K562 (cell line): ENCODE data around the gene GRIP1. TPM values are rescaled to one million over a fixed set of nuclear protein-coding genes. Genes with fewer than 3 reads are reported as not detected.

Source experiments
- CBFA2T2 ChIP-seq: fragments of 450-650 bp; conservative IDR thresholded peaks from 2 replicates; pipeline ENCODE4 v1.6.1; 2017; ENCODE audit warnings: mild to moderate bottlenecking
- CBX8 ChIP-seq: fragments of 200-600 bp; sonication (generic); IDR thresholded peaks from 2 replicates; pipeline ENCODE4 v1.6.1; 2012; ENCODE audit warnings: borderline replicate concordance, mixed run types, low read depth, mild to moderate bottlenecking, moderate library complexity, mixed read lengths, low read length, control low read depth, inconsistent platforms; ENCODE audit not compliant: poor library complexity, severe bottlenecking; ENCODE audit errors: extremely low read depth
- GABPA ChIP-seq: fragments of 200-800 bp; sonication (Bioruptor generic); conservative IDR thresholded peaks from 2 replicates; pipeline ENCODE4 v1.6.1; 2016; ENCODE audit warnings: low read depth, missing genetic modification characterization, missing compliant biosample characterization
- MXI1 ChIP-seq: IDR thresholded peaks from 2 replicates; pipeline ENCODE4 v1.6.1; 2011; ENCODE audit warnings: low read depth, mild to moderate bottlenecking, improper control_type of control experiment, low read length
- SIN3A ChIP-seq, 2 experiments: fragments of 150-350 bp in 1 of 2; IDR thresholded peaks; 2 replicates each; pipeline ENCODE4 v1.6.1; 2011 to 2016; ENCODE audit warnings: borderline replicate concordance in 2 of 2, low read depth in 2 of 2, low read length in 2 of 2, mild to moderate bottlenecking in 2 of 2, moderate library complexity in 2 of 2; ENCODE audit not compliant: control insufficient read depth in 1 of 2
- ZNF224 ChIP-seq: sonication (generic); formaldehyde crosslinking; IDR thresholded peaks from 2 replicates; pipeline ENCODE4 v1.8.0; 2022; ENCODE audit warnings: mild to moderate bottlenecking, missing genetic modification reagents
- ZNF717 ChIP-seq: fragments of 250-450 bp; sonication (Bioruptor Pico); IDR thresholded peaks from 2 replicates; pipeline ENCODE4 v1.5.0; 2021
- polyA plus RNA-seq, 8 experiments: library from polyadenylated mRNA; depleted of rRNA in 4 of 8; stranded (reverse) in 5 of 8; unstranded in 3 of 8; fragments of >200 nt; fragmentation: Nextera tagmentation in 2 of 8; fragmentation: Illumina TruSeq in 1 of 8; extraction: Ambion mirVana in 2 of 8; extraction: Trizol in 1 of 8; gene quantifications; 2 replicates each; pipeline versions ENCODE4 v1.2.1 to v1.2.3, GENCODE V29; 2011 to 2014; ENCODE audit warnings: inconsistent platforms in 1 of 8, missing spikeins in 1 of 8
- total RNA-seq, 7 experiments: library from RNA; depleted of rRNA in 6 of 7; stranded (reverse); fragments of >200 nt in 6 of 7; fragmentation: Illumina TruSeq in 2 of 7; extraction: Trizol in 2 of 7; gene quantifications; 2 replicates each; pipeline versions ENCODE4 v1.2.1 to v1.2.3, GENCODE V29; 2011 to 2021; ENCODE audit warnings: low replicate concordance in 1 of 7
- TF ChIP-seq, protein P1 (sequence below): fragments of 250-450 bp; sonication (Bioruptor Pico); IDR thresholded peaks from 2 replicates; pipeline ENCODE4 v1.5.0; 2021; ENCODE audit warnings: mild to moderate bottlenecking, borderline replicate concordance
- TF ChIP-seq, protein P2 (sequence below): fragments of 450-650 bp; IDR thresholded peaks from 2 replicates; pipeline ENCODE4 v1.6.1; 2016; ENCODE audit warnings: low read depth, mild to moderate bottlenecking, moderate library complexity

The GRIP1 gene
- total and polyA plus RNA-seq, 9 of the 15 experiments (the other 6 are each of a cell fraction or from before 2014, with no cell fraction given), result 0.28 to 1.2 (median 0.45) TPM

DNA sequence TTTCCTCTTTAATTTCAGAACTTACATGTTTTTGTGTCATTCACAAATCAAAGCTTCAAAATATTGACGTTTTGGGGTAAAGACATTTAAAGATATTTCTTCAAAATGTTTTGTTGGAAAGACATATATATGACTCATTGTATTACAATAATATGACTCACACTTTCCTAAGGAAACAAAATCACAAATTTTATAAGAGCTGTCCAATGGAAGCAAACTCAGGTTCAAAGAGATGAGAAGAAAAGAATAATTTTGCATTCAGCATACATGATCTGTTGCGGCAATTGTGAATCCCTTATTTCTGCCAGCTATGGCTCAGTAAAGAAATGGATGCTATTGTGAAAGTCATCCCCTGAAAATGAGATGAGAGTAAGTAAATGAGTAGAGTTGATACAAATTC lies 82.7 kb downstream of the GRIP1 start (continued):
- TF ChIP-seq GABPA (tag) (no peak), SIN3A (IDR thresholded peaks at IDR 0.05; ENCODE audit: borderline replicate concordance in 2 of 2, control insufficient read depth in 1 of 2, low read depth in 2 of 2, low read length in 2 of 2) (no peak), MXI1 (no peak), CBFA2T2 (no peak), ZNF224 (CRISPR knock-in tag) (no peak), ZNF717 (CRISPR knock-in tag) (no peak), CBX8 (no peak)
- TF ChIP-seq, protein P1, sequence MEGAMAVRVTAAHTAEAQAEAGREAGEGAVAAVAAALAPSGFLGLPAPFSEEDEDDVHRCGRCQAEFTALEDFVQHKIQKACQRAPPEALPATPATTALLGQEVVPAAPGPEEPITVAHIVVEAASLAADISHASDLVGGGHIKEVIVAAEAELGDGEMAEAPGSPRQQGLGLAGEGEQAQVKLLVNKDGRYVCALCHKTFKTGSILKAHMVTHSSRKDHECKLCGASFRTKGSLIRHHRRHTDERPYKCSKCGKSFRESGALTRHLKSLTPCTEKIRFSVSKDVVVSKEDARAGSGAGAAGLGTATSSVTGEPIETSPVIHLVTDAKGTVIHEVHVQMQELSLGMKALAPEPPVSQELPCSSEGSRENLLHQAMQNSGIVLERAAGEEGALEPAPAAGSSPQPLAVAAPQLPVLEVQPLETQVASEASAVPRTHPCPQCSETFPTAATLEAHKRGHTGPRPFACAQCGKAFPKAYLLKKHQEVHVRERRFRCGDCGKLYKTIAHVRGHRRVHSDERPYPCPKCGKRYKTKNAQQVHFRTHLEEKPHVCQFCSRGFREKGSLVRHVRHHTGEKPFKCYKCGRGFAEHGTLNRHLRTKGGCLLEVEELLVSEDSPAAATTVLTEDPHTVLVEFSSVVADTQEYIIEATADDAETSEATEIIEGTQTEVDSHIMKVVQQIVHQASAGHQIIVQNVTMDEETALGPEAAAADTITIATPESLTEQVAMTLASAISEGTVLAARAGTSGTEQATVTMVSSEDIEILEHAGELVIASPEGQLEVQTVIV (CRISPR knock-in tag), result no peak
- TF ChIP-seq, protein P2, sequence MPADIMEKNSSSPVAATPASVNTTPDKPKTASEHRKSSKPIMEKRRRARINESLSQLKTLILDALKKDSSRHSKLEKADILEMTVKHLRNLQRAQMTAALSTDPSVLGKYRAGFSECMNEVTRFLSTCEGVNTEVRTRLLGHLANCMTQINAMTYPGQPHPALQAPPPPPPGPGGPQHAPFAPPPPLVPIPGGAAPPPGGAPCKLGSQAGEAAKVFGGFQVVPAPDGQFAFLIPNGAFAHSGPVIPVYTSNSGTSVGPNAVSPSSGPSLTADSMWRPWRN, result no peak
